Esophagus muscularis mucosa (tissue), 4 donors: ENCODE measurements around the gene CASKIN2. TPM values are rescaled to one million over a fixed set of nuclear protein-coding genes. Genes with fewer than 3 reads are reported as not detected.
A peak's percentile ranks its signal among the peaks of the same experiment; 100 is the strongest.

Source experiments
- DNase-seq: peaks from one replicate; pipeline ENCODE4 v3.0.0-alpha.2; 2017; ENCODE audit errors: extremely low spot score
- H3K27ac ChIP-seq, 4 donors: fragments of 200-600 bp; sonication (generic); replicated peaks in 1 of 4; 1 replicate in 3 of 4; 2 replicates in 1 of 4; pipeline ENCODE4 v1.5.1; 2016 to 2019; ENCODE audit warnings: mild to moderate bottlenecking in 1 of 4
- H3K27me3 ChIP-seq, 4 donors: fragments of 200-600 bp; sonication (generic); one replicate each; pipeline versions ENCODE4 v1.5.1 to v1.6.0; 2016 to 2019
- H3K36me3 ChIP-seq, 4 donors: fragments of 200-600 bp; sonication (generic); one replicate each; pipeline ENCODE4 v1.5.1; 2016 to 2019
- H3K4me1 ChIP-seq, 4 donors: fragments of 200-600 bp; sonication (generic); one replicate each; pipeline ENCODE4 v1.5.1; 2016 to 2019
- H3K4me3 ChIP-seq, 4 donors: fragments of 200-600 bp; sonication (generic); 1 replicate in 2 of 4; 2 replicates in 2 of 4; pipeline ENCODE4 v1.5.1; 2016 to 2019; ENCODE audit warnings: mild to moderate bottlenecking in 4 of 4, moderate library complexity in 1 of 4
- H3K9me3 ChIP-seq, 4 donors: fragments of 200-600 bp; sonication (generic); 1 replicate in 3 of 4; 2 replicates in 1 of 4; pipeline ENCODE4 v1.5.1; 2016 to 2019
- CTCF ChIP-seq, 3 experiments: fragments of 200-600 bp in 2 of 3; fragments of 450-650 bp in 1 of 3; sonication (generic) in 2 of 3; IDR thresholded peaks; one replicate each; pipeline ENCODE4 v1.5.1; 2017 to 2019; ENCODE audit warnings: antibody characterized with exemption in 3 of 3, mild to moderate bottlenecking in 2 of 3, moderate library complexity in 1 of 3
- EP300 ChIP-seq: sonication (generic); formaldehyde crosslinking; IDR thresholded peaks from one replicate; pipeline ENCODE4 v1.6.1; 2017; ENCODE audit warnings: antibody characterized with exemption
- POLR2A ChIP-seq: fragments of 450-650 bp; IDR thresholded peaks from one replicate; pipeline ENCODE4 v1.6.1; 2017; ENCODE audit warnings: antibody characterized with exemption, moderate library complexity, mild to moderate bottlenecking, low read depth
- POLR2AphosphoS5 ChIP-seq, 2 donors: sonication (generic); formaldehyde crosslinking; IDR thresholded peaks; one replicate each; pipeline ENCODE4 v1.6.1; 2017; ENCODE audit warnings: antibody characterized with exemption in 2 of 2
- WGBS: methylation state at CpG from one replicate; pipeline ENCODE4 v1.1.5; 2018; 5-methylcytosine and 5-hydroxymethylcytosine counted together
- intact Hi-C: fragments of 100-400 bp; cut with DNase I; formaldehyde crosslinking; loops from one replicate; pipeline ENCODE4 v1.15.1; 2023
- total RNA-seq, 4 donors: library from RNA; depleted of rRNA; stranded (reverse); fragments of >200 nt; gene quantifications; one replicate each; pipeline versions ENCODE4 v1.1.0 to v1.2.1, GENCODE V29; 2016

CASKIN2 gene
- total RNA-seq, 4 donors from 2014 or later, result 16.2 to 43.5 (median 35.5) TPM

- Histone ChIP-seq H3K9me3 (no peaks in the 10 kb centered on the region), H3K36me3 (peaks cover 0 to 27% (median 15%) of the 10 kb centered on the region in 4 donors), H3K4me1 (peaks cover 17 to 29% (median 23%) of the 10 kb centered on the region in 4 donors), H3K27me3 (no peaks in the 10 kb centered on the region), H3K4me3 (peak within 1 kb of the TSS; percentile 67 to 75 (median 70)), H3K27ac (peak within 1 kb of the TSS; percentile 62 to 75 (median 73))
- peak in 1 of 2 donors; percentile 46 for TF ChIP-seq POLR2AphosphoS5 (IDR thresholded peaks at IDR 0.05)
- peak; percentile 41 to 54 (median 48) for TF ChIP-seq CTCF (IDR thresholded peaks at IDR 0.05)
- TF ChIP-seq EP300, result no peak
- TF ChIP-seq POLR2A, result no peak
- WGBS, result 2% methylated on average over 24 of the region's 108 CpGs
- intact Hi-C loops, result no loop called here
- no peak for DNase-seq
Observed at GRCh38 chr17:75524970-75525805, 9.9 kb upstream of the CASKIN2 start, which contains the start of gene LLGL2. LLGL2 (plus strand) TSS chr17:75525697; CDS start chr17:75543427, 17,730 bp downstream.

- H3K9me3 ChIP-seq, result no peaks in the 10 kb centered on the region
- TF ChIP-seq POLR2AphosphoS5 (IDR thresholded peaks at IDR 0.05), result no peak
- TF ChIP-seq POLR2A, result no peak
- TF ChIP-seq EP300, result no peak
- TF ChIP-seq CTCF (IDR thresholded peaks at IDR 0.05), result no peak
- intact Hi-C loops, result no loop called here
- 55% methylated on average over 10 of the region's 24 CpGs for WGBS
- no peak for DNase-seq
- H3K36me3 ChIP-seq, result peaks cover 0 to 35% (median 22%) of the 10 kb centered on the region in 4 donors
- peaks cover 17 to 29% (median 23%) of the 10 kb centered on the region in 4 donors for H3K4me1 ChIP-seq
- peak overlapping the region; percentile 67 to 75 (median 70) for H3K4me3 ChIP-seq
- H3K27ac ChIP-seq, result peak overlapping the region; percentile 62 to 75 (median 73)
- H3K27me3 ChIP-seq, result no peaks in the 10 kb centered on the region
Observed at GRCh38 chr17:75524269-75524969, 9.1 kb upstream of the CASKIN2 start.

GRCh38 chr17:75523647-75524046, 8.3 kb upstream of the CASKIN2 start:
- H3K4me3 ChIP-seq, result no peak overlapping the region
- no peaks in the 10 kb centered on the region for H3K9me3 ChIP-seq
- H3K27ac ChIP-seq, result no peak overlapping the region
- intact Hi-C loops, result no loop called here
- H3K4me1 ChIP-seq, result peaks cover 17 to 29% (median 23%) of the 10 kb centered on the region in 4 donors
- DNase-seq, result no peak
- peaks cover 0 to 43% (median 26%) of the 10 kb centered on the region in 4 donors for H3K36me3 ChIP-seq
- H3K27me3 ChIP-seq, result no peaks in the 10 kb centered on the region
- WGBS, result 92% methylated on average over 7 of the region's 7 CpGs
- TF ChIP-seq CTCF (IDR thresholded peaks at IDR 0.05), result no peak
- no peak for TF ChIP-seq POLR2A
- TF ChIP-seq POLR2AphosphoS5 (IDR thresholded peaks at IDR 0.05), result no peak
- TF ChIP-seq EP300, result no peak

- intact Hi-C loops, result no loop called here
- H3K27ac ChIP-seq, result no peak overlapping the region
- WGBS, result 94% methylated on average over 28 of the region's 33 CpGs
- peaks cover 25 to 41% (median 33%) of the 10 kb centered on the region in 4 donors for H3K4me1 ChIP-seq
- H3K27me3 ChIP-seq, result no peaks in the 10 kb centered on the region
- H3K9me3 ChIP-seq, result no peaks in the 10 kb centered on the region
- TF ChIP-seq POLR2A (no peak), EP300 (no peak)
- no peak overlapping the region for H3K4me3 ChIP-seq
- H3K36me3 ChIP-seq, result peaks cover 0 to 45% (median 26%) of the 10 kb centered on the region in 4 donors
- no peak for DNase-seq
Observed at GRCh38 chr17:75521951-75522727, 6.8 kb upstream of the CASKIN2 start.
